ENCODE results near the gene PXMP4. TPM values are rescaled to one million over a fixed set of nuclear protein-coding genes. Genes with fewer than 3 reads are reported as not detected.

Gene PXMP4
- polyA plus RNA-seq, 1 donor (not counting 4 experiments of a cell fraction or from before 2014, with no cell fraction given), result 3.2 TPM

- Histone ChIP-seq H3K9me1 (ENCODE audit: control insufficient read depth, extremely low read depth, insufficient read depth, low read length) (no peaks in the 10 kb centered on the region), H3K9ac (ENCODE audit: control insufficient read depth, extremely low read depth, insufficient read depth, low read length) (no peak overlapping the region), H3K27ac (ENCODE audit: control insufficient read depth, insufficient read depth, low read length) (no peak overlapping the region), H3K36me3 (ENCODE audit: control insufficient read depth in 2 of 2, extremely low read depth in 1 of 2, insufficient read depth in 2 of 2, low read length in 2 of 2) (no peaks in the 10 kb centered on the region), H4K20me1 (ENCODE audit: control insufficient read depth, extremely low read depth, insufficient read depth, low read length) (no peaks in the 10 kb centered on the region), H2AFZ (ENCODE audit: control insufficient read depth, low read length) (no peak overlapping the region), H3K79me2 (ENCODE audit: control insufficient read depth, insufficient read depth, low read length) (no peaks in the 10 kb centered on the region), H3K4me1 (ENCODE audit: control insufficient read depth, extremely low read depth, insufficient read depth, low read length) (peaks cover 11% of the 10 kb centered on the region), H3K4me2 (ENCODE audit: control insufficient read depth, extremely low read depth, insufficient read depth, low read depth, low read length) (no peak overlapping the region), H3K9me3 (ENCODE audit: control insufficient read depth, low read depth, low read length) (no peaks in the 10 kb centered on the region), H3K4me3 (ENCODE audit: control insufficient read depth in 2 of 3, extremely low read depth in 1 of 3, insufficient read depth in 2 of 3, low read depth in 1 of 3, low read length in 3 of 3) (no peak overlapping the region), H3K27me3 (ENCODE audit: control insufficient read depth, extremely low read depth, insufficient read depth, low read length) (no peaks in the 10 kb centered on the region)
- no peak for TF ChIP-seq EZH2 (IDR thresholded peaks at IDR 0.05; ENCODE audit: low read length)
- TF ChIP-seq CTCF (optimal IDR thresholded peaks at IDR 0.05 in 1 of 3, IDR thresholded peaks at IDR 0.05 in 1 of 3, conservative IDR thresholded peaks at IDR 0.05 in 1 of 3; ENCODE audit: extremely low read depth in 1 of 3, insufficient read depth in 2 of 3, low read length in 3 of 3), result no peak
- dilution Hi-C loops (cut with MboI; ENCODE audit: extremely low pct_ligation_motif_present, low sequenced_read_pairs), result no loop called here
- no peak for DNase-seq (ENCODE audit: low read depth, low spot score)
- no peak for FAIRE-seq
These were observed 48.4 kb downstream of the PXMP4 start for GRCh38 chr20:33671573-33672288.

DNA sequence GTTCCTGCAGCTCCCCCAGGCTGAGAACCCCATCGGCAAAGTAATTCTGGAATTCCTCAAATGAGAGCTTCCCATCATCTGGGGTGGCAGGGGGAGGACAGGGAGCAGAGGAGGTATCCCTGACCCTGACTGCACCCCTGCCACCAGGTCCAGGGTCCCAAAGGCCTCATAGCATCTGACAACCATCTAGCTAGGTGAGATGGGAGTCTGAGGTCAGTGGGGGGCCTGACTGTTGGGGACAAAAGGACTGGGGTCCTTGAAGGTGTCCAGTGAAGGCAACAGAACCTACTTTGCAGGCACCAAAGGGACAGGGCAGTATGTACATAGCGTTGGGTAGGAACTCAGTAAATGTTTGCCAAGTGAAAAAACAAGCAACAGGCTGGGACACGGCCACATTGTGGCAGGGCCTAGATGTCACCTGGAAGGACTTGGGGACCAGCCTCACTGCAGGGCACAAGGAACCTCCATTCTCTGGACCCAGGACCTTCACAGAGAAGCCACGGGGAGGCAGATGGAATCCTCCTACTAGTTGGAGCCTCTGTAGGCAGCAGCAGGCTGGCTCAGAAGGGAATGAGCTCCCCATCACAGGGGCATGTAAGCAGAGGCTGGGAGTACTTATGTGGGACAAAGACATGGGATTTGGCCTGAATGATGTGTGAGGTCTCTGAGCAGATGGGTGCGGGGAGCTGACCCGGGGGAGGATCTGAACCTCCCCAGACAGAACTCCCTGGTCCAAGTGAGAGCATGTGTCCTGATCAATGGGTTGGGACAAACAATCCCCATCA is 49.2 kb downstream of the PXMP4 start:
- Histone ChIP-seq H3K9me3 (ENCODE audit: control insufficient read depth, low read depth, low read length) (no peaks in the 10 kb centered on the region), H3K4me1 (ENCODE audit: control insufficient read depth, extremely low read depth, insufficient read depth, low read length) (peaks cover 16% of the 10 kb centered on the region), H3K9me1 (ENCODE audit: control insufficient read depth, extremely low read depth, insufficient read depth, low read length) (no peaks in the 10 kb centered on the region), H3K9ac (ENCODE audit: control insufficient read depth, extremely low read depth, insufficient read depth, low read length) (no peak overlapping the region), H3K27ac (ENCODE audit: control insufficient read depth, insufficient read depth, low read length) (no peak overlapping the region), H2AFZ (ENCODE audit: control insufficient read depth, low read length) (no peak overlapping the region), H3K4me2 (ENCODE audit: control insufficient read depth, extremely low read depth, insufficient read depth, low read depth, low read length) (no peak overlapping the region), H4K20me1 (ENCODE audit: control insufficient read depth, extremely low read depth, insufficient read depth, low read length) (no peaks in the 10 kb centered on the region), H3K4me3 (ENCODE audit: control insufficient read depth in 2 of 3, extremely low read depth in 1 of 3, insufficient read depth in 2 of 3, low read depth in 1 of 3, low read length in 3 of 3) (no peak overlapping the region), H3K27me3 (ENCODE audit: control insufficient read depth, extremely low read depth, insufficient read depth, low read length) (no peaks in the 10 kb centered on the region), H3K79me2 (ENCODE audit: control insufficient read depth, insufficient read depth, low read length) (no peaks in the 10 kb centered on the region), H3K36me3 (ENCODE audit: control insufficient read depth in 2 of 2, extremely low read depth in 1 of 2, insufficient read depth in 2 of 2, low read length in 2 of 2) (no peaks in the 10 kb centered on the region)
- DNase-seq (ENCODE audit: low read depth, low spot score), result no peak
- dilution Hi-C loops (cut with MboI; ENCODE audit: extremely low pct_ligation_motif_present, low sequenced_read_pairs), result no loop called here
- no peak for FAIRE-seq
- TF ChIP-seq EZH2 (IDR thresholded peaks at IDR 0.05; ENCODE audit: low read length) (no peak), CTCF (optimal IDR thresholded peaks at IDR 0.05 in 1 of 3, IDR thresholded peaks at IDR 0.05 in 1 of 3, conservative IDR thresholded peaks at IDR 0.05 in 1 of 3; ENCODE audit: extremely low read depth in 1 of 3, insufficient read depth in 2 of 3, low read length in 3 of 3) (no peak)
